HG03342 (cell line): ENCODE data around the gene PTCSC3.
A peak's percentile ranks its signal among the peaks of the same experiment; 100 is the strongest.
"Not testable (repeated sequence)": the region's sequence is repeated elsewhere in the genome, so short reads cannot be mapped to it uniquely, and the experiment has no call there.

Experiments used
- ATAC-seq: cut with Tn5 transposase; IDR thresholded peaks from one replicate; pipeline ENCODE4 v1.9.1; 2021; ENCODE audit warnings: mild to moderate bottlenecking, moderate library complexity; ENCODE audit not compliant: unreplicated experiment

Gene PTCSC3

DNA sequence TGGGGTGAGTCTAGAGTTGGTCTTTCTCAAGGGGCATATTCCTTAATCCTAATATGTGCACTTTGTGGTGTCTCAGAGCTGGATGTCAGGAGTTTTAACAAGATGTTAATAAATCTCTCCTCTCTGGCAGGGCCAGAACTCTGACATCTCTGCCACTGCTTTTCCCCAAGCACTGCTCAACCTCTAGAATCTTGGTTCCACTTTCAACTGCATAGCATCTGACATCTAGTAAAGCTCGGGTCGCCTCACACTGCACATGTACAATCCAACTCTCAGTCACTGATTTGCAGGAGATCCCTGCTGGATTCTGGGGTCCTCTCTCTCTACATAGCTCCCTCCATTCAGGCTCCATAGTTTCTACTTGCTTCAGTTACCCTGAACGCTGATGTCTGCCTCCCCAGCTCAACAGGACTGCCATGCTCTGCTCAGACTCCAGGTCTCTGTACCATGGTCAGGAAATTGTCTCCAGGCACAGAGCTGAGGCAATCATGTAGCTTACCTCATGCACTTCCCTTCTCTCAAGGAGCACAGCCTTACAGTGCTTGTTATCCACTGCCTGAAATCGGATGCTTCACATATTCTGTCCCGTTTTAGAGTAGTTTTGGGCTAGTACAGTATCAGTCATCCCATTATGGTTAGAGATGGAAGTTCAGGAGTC lies 1.6 kb downstream of the PTCSC3 start:
- no peak for ATAC-seq

DNA sequence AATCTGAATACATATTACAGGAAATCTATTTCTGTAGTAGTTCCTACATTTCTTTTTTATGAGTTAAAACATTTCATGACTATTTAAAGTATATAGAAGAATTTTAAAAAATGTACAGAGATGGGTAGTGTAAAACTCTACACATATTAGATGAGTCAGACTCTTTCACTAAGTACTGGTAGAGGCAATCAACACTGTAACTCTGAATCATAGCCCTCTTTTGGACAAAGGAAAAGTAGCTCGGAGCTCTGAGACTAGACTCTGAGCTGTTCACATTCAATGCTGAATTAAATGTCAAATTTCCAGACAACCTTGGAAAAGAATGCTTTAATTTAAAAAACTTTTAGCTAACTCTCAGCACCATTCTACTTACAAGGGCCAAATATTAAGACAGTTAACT lies 3.4 kb downstream of the PTCSC3 start:
- no peak for ATAC-seq

DNA sequence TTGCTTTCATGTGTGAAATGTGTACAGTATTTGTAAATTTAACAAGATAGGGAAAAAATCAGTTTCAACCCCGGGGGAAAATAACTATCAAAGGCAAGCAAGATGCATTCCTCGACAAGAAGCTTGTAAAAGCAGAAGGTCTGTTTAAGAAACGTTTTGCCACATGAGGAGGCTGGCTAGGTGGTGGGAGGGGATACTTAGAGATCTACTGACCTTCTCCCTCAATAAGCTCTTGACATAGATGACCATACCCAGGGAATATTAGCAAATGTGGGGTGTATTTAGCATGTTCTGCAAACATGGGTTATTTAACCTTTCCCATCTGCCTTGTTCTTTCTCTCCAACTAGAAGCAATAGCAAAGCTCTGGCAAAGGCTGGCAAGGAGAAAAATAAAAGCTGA lies 4.9 kb downstream of the PTCSC3 start:
- no peak for ATAC-seq

DNA sequence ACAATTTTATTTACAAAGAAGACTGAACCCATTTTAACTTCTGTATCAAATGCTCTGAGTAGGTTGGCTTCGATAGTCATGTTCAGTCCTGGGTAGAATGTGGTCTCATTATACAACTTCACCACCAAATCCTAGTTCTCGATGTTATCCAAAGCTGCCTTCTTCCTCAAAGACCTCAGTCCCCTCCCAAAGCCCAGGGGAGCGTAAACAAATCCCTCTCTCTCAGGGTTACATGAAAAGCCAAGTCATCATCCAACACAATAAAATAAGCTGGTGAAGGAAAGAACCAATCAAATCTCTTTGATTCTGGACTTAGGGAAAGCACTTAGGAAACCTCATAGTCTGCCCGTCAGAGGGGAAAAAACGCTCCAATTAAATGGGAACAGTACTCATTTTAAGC lies 9.1 kb downstream of the PTCSC3 start:
- no peak for ATAC-seq

DNA sequence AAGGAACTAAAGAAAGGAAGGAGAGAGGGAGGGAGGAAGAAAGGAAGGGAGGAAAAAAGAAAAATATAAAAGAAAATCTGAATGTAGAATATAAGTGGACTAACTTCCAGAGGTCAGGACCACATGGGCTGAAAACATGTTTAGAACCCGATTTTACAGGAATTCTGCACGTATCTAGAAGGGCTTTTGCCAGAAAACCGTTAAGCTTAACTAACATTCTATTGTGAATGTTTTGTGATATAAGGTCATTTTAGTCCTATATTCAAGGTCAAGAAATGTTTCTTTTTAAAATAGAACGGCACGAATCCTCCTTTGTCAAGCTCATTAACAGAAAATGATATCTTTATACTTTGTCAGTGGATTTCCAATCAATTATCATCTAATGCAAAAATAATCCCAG lies 13.1 kb downstream of the PTCSC3 start:
- ATAC-seq = no peak

DNA sequence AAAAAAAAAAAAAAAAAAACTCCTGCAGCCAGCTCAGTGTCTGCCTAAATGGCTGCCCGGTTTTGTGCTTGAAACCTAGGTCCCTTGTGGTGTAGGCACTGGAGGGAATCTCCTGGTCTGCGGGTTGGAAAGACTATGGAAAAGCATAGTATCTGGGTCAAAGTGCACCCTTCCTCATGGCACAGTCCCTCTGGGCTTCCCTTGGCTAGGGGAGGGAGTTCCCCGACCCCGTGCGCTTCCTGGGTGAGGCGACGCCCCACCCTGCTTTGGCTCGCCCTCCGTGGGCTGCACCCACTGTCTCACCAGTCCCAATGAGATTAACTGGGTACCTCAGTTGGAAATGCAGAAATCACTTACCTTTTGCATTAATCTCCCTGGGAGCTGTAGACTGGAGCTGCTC lies 14.3 kb downstream of the PTCSC3 start:
- ATAC-seq = no peak

DNA sequence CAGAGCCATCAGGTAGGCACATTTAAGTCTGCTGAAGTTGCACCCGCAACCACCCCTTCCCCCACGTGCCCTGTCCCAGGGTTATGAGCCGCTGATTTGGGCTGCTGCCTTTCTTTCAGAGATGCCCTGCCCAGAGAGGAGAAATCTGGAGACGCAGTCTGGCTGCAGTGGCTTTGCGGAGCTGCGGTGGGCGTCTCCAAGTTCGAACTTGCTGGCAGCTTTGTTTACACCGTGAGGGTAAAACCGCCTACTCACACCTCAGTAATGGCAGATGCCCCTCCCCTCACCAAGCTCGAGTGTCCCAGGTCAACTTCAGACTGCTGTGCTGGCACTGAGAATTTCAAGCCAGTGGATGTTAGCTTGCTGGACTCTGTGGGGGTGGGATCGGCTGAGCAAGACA lies 14.7 kb downstream of the PTCSC3 start:
- no peak for ATAC-seq

DNA sequence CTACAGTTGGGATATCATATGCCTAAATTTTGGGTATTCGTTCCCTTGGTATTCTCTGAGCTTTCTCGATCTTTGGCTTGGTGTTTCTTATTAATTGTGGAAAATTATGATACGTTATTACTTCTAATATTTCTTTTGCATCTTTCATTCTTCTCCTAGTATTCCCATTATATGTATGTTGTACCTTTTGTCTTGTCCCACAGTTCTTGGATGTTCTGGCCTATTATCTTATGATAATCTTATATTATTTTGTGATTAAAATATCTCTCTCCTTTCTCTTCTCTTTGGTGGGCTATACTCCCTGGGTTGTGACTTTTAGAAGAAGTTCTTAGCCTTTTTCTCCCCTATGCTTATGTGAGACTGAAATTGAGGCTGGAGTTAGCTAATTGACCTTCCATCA lies 25.2 kb downstream of the PTCSC3 start:
- no peak for ATAC-seq

DNA sequence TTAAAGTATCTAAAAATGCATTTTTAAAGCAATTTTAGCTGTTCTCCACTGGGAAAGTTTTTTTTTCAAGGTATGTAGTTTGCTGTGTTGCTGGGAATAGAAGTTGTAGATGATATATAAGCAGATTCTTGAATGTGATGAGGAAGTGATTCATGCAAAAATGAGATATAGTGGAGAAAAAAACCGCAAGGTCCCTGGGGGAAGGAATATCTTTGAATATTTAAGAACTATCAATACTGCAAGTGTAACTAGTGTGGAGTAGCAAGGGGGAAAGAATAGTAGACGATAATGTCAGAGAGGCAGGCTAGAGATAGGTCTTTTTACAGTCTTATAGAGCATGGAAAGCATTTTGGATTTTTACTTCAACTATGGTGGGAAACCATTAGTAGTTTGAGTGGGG lies 42.5 kb downstream of the PTCSC3 start:
- ATAC-seq = no peak

DNA sequence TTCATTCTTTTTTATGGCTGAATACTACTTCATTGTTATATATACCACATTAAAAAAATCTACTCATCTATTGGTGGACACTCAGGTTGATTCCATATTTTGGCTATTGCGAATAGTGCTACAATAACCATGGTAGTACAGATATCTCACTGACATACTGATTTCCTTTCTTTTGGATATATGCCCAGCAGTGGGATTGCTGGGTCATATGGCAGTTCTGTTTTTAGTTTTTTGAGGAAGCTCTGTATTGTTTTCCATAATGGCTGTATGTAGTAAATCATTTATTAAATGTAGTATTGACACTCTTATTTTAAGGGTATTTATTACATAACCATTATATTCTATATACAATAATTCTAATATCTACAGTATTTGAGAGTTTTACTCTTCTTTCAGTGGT lies 43.7 kb downstream of the PTCSC3 start:
- ATAC-seq = no peak

DNA sequence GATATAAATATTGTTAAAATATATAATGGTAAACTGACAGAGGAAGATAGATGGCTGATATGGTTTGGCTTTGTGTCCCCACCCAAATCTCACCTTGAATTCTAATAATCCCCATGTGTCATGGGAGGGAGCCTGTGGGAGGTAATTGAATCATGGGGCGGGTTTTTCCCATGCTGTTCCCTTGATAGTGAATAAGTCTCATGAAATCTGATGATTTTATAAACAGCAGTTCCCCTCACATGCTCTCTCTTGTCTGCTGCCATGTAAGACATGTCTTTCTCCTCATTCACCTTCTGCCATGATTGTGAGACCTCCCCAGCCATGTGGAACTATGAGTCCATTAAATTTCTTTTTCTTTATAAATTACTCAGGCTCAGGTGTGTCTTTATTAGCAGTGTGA lies 46.3 kb downstream of the PTCSC3 start:
- no peak for ATAC-seq

DNA sequence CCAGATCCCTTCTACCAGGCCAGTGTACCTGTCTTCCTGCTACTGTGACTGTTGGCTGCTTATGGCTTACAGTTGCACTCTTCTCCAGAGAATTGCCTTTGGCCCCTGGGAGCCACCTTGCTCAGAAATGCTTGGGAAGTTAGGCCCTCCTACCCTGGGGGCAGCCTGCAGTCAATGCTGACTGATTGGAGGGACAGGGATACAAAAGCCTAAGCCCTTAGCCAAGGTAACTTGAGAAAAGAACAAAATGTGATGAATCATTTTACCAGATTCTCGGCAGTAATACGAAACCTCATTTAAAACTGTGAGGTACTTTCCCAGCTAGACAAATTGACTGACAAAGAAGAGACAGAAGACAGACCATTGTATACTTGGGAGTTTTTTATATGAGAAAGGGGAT lies 47.3 kb downstream of the PTCSC3 start:
- no peak for ATAC-seq

DNA sequence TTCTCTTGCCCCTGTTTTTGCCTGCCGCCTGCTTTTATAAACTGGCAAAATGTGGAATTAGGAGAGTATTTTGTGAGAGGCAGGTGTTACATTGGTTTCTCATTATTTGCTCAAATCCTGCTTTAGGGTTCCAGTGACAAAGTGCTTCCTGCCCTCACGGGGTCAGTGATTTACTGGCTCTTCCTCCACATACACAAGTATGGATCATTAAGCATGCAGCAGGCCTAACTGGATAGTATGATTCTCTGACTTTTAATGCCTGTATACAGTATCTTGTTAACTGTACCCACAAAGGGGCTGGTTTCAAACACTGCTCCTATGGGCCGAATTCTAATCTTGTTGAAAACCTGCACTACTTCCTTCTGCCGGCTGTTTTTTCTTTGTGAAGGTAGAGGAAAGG lies 63.2 kb downstream of the PTCSC3 start:
- ATAC-seq = no peak

DNA sequence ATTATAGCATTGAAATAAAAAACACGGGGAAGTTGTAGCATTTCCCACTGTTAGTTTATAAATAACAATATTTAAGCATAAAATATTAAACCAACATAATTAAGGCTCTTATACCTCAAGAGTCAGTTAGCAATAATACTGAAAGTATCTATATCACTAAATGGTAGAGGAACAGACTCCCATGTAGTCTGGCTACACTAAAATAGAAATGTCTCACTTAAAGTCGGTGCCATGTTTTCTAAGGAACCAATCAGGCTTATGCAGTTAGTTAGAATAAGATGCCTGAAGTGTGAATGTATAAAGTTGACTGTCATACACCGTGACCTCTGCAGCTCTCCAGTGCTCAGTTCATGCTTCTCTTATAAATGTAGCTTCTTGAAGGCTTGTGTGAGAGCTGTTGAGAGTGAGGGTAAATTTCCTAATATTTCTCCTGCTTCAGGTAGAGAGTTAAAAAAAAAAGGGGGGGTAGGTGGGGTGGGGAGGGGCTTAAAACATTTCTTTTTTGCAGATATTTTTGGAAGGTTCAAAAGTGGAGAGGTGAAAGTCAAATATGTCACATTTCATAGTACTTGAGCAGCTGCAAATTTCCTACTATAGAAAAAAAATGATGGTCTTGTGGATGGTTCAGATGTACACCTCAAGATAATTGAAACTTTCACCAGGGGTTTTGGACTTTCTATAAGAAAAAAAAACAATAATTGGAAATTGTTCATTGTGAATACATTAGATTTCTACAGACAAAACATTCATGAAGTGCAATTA lies 64.5 kb downstream of the PTCSC3 start:
- no peak for ATAC-seq

DNA sequence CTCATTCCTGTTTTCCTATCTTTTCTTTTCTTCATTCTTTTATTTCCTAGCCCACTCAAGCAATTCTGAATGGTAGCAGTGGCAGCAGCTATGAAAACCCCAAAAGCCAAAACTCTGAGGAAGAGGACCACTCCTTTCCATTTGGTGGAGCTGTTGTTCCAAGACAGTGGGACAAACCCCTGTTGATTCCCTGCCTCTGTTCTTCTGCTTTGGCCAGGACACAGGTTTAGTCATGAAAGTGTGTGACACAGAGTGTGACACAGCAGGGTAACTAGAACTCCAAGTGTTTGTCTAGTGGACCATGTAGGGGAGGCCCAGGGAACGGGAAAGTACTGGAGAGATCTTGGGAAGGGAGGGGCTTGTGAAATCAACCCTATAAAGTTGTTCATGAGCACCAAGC lies 71.1 kb downstream of the PTCSC3 start:
- no peak for ATAC-seq

DNA sequence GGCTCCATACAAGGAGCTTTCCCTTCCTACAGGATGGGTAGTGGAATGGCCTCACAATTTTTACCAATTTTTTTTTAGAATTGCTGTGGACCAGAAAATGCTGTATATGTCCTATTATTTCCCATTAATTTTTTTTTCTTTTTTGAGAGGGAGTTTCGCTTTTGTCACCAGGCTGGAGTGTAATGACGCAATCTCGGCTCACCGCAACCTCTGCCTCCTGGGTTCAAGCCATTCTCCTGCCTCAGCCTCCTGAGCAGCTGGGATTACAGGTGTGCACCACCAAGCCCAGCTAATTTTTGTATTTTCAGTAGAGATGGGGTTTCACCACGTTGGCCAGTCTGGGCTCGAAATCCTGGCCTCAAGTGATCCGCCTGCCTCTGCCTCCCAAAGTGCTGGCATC lies 72.3 kb downstream of the PTCSC3 start:
- not testable (repeated sequence) for ATAC-seq

DNA sequence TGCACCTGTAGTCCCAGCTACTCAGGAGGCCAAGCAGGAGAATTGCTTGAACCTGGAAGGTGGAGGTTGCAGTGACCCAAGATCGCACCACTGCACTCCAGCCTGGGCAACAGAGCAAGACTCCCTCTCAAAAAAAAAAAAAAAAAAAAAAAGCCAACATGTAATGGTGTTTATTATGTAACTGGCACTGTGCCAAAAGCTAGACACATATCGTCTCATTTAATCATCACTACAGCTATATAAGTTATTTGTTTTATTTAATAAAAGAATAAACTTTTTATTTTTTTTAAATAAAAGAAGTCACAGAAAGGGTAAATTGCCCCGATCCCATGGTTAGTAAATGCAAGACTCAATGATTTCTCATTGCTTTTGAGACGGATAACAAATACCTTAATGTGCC lies 76.9 kb downstream of the PTCSC3 start:
- ATAC-seq = no peak

DNA sequence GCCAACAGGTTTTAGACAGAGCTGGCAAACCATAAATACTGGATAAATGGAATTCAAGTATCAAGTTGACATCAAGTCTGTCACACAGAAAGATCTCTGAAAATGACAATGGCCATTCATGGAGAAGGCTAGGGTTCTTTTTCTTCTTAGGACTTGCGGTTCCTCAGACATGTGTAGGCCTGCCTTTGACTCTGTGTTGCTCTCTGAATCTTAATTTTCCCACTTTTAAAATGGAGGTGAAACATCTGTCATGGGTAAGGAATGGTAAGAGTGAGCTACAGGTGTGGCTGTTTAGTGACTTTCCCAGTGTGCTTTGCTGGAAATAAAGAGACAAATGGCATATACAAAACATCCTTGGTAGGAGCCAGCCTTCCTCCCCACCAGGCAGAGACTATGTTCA lies 79.2 kb downstream of the PTCSC3 start:
- no peak for ATAC-seq

DNA sequence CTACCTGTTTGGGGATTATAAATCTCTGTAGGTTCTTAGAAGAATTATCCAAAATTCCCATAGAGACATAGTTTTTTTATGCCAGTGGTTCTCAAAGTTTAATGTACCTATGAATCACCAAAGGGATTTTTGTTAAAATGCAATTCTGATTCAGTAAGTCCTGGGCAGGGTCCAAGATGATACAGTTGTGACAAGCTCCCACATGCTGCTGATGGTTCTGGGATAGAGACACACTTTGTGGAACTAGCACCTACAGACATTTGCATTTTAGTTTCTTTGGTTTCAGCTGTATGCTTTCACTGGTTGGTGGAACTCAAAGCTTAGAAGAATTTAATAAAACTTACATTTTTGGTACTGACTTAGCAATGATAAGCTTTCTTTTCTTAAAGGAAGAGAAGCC lies 80.4 kb downstream of the PTCSC3 start:
- ATAC-seq = no peak

DNA sequence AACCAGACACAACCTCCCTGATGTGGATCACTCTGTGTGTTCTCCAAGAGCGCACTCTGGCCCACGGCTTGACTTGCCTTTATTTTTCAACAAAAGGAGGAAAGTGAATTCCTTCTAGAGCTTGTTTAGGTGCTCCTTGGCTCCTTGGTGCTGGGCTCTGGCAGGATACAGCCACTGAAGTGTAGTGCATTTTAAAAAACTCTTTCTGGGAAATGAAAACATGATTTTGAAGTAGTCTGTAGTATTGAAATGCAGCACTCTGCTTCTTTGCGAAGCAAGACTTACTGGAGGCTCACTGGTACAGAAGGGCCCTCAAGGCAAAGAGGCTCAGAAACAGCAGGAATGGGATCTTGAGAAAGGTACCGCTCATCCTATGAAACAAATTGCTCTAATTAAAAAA lies 81.6 kb downstream of the PTCSC3 start:
- ATAC-seq = no peak

DNA sequence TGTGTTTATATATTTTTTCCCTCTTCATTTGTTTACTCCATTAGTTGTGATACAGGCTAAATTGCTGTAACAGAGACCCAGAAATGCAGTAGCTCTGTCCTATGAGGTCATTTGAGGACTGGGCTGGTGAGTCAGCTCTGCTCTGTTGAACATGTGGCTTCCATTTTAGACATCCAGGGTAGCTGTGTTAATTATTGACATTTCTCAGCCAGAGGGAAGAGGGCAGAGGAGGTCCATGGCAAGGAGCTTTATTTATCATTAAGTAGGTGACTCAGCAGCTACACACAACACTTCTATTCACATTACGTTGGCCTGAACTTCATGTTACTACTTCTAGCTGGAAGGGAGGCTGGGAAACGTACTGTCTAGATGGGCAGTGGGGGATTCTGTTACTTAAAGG lies 85.4 kb downstream of the PTCSC3 start:
- ATAC-seq = peak; percentile 83

DNA sequence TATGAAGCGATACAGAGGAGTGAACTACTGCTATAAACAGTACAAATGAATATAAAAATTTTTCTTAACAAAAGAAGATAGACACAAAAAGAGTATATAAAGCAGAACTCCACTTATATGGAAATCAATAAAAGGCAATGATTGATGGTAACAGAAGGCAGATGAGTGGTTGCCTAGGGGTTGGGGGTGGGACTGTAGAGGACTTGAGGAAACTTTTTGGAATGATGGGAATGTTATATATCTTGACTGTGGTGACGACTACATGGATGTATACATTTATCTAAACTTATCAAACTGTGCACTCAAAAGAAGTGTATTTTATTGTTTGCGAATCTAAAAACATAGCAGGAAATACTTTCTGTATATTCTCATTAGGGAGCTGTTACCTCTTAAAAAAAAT lies 89.1 kb downstream of the PTCSC3 start:
- ATAC-seq = no peak
